Hindlimb muscle (tissue), 1 donor: ENCODE measurements around the gene NGEF. TPM values are rescaled to one million over a fixed set of nuclear protein-coding genes. Genes with fewer than 3 reads are reported as not detected.
A peak's percentile ranks its signal among the peaks of the same experiment; 100 is the strongest.
"Not testable (repeated sequence)": the region's sequence is repeated elsewhere in the genome, so short reads cannot be mapped to it uniquely, and the experiment has no call there.

ENCODE experiments used
- DNase-seq: peaks from one replicate; pipeline ENCODE4 v3.0.0-alpha.2; 2013
- polyA plus RNA-seq: library from polyadenylated mRNA; unstranded; fragments of 120-200 nt; gene quantifications from one replicate; pipeline ENCODE4 v1.2.1, GENCODE V29; 2013; ENCODE audit not compliant: insufficient read length

NGEF gene
- polyA plus RNA-seq, 1 donor, result 0.56 TPM

GRCh38 chr2:232869138-232870017, 143.7 kb downstream of the NGEF start:
- DNase-seq, result no peak

- DNase-seq, result no peak
Measured at GRCh38 chr2:232866104-232866503, 147.0 kb downstream of the NGEF start.

- DNase-seq, result no peak
Measured at GRCh38 chr2:232865165-232865564, 147.9 kb downstream of the NGEF start.

GRCh38 chr2:232863996-232864395, 149.1 kb downstream of the NGEF start:
- DNase-seq, result no peak

GRCh38 chr2:232861353-232861752, 151.7 kb downstream of the NGEF start:
- DNase-seq, result no peak

- no peak for DNase-seq
Measured at GRCh38 chr2:232860593-232861241, 152.3 kb downstream of the NGEF start.

GRCh38 chr2:232859385-232859916, 153.6 kb downstream of the NGEF start:
- no peak for DNase-seq

GRCh38 chr2:232857158-232857563, 155.9 kb downstream of the NGEF start:
- DNase-seq, result no peak

- no peak for DNase-seq
Measured at GRCh38 chr2:232854082-232854481, 159.0 kb downstream of the NGEF start.

- DNase-seq, result no peak
Measured at GRCh38 chr2:232852676-232853075, 160.4 kb downstream of the NGEF start.

GRCh38 chr2:232852081-232852480, 161.0 kb downstream of the NGEF start:
- not testable (repeated sequence) for DNase-seq

- no peak for DNase-seq
Measured at GRCh38 chr2:232850039-232850438, 163.0 kb downstream of the NGEF start.

GRCh38 chr2:232846055-232846454, 167.0 kb downstream of the NGEF start:
- DNase-seq, result no peak

- DNase-seq, result no peak
Measured at GRCh38 chr2:232843834-232844233, 169.2 kb downstream of the NGEF start.

- DNase-seq, result no peak
Measured at GRCh38 chr2:232842689-232843088, 170.4 kb downstream of the NGEF start.

GRCh38 chr2:232839411-232840079, 173.5 kb downstream of the NGEF start:
- DNase-seq, result peak; percentile 45

- no peak for DNase-seq
Measured at GRCh38 chr2:232838406-232838874, 174.6 kb downstream of the NGEF start.

GRCh38 chr2:232836934-232837333, 176.1 kb downstream of the NGEF start:
- DNase-seq, result no peak

- DNase-seq, result no peak
Measured at GRCh38 chr2:232835687-232836208, 177.3 kb downstream of the NGEF start.

- no peak for DNase-seq
Measured at GRCh38 chr2:232833830-232834229, 179.2 kb downstream of the NGEF start.

GRCh38 chr2:232831496-232831895, 181.6 kb downstream of the NGEF start:
- DNase-seq, result no peak

- no peak for DNase-seq
Measured at GRCh38 chr2:232829988-232830387, 183.1 kb downstream of the NGEF start.
